ENCODE measurements around the gene GCKR. TPM values are rescaled to one million over a fixed set of nuclear protein-coding genes. Genes with fewer than 3 reads are reported as not detected.
"Not testable (repeated sequence)": the region's sequence is repeated elsewhere in the genome, so short reads cannot be mapped to it uniquely, and the experiment has no call there.

Gene GCKR
- total and polyA plus RNA-seq, 12 donors, result 0.24 to 29.4 (median 7.5) TPM

DNA sequence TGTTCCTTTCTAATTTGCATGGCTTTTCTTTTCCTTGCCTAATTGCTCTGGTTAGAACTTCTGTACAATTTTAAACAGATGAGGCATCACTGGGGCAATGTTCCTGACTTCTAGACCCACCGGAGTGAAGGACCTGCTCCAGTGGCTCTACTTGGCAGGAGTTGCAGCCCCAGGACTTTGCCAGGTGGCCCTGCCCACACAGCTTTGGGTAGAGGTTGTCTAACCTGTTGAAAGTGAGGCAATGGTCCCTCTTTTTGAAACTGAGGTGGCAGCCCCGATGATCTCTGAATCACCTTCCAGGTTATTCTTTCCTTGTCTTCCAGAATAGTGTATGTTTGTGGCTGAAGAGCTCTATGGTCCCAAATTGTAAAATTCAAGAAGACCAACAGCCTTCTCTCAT is 56.3 kb downstream of the GCKR start:
- 80 to 91% (median 85%) methylated on average over 2 of the region's 2 CpGs for WGBS, 4 donors
- TF ChIP-seq, protein P1, sequence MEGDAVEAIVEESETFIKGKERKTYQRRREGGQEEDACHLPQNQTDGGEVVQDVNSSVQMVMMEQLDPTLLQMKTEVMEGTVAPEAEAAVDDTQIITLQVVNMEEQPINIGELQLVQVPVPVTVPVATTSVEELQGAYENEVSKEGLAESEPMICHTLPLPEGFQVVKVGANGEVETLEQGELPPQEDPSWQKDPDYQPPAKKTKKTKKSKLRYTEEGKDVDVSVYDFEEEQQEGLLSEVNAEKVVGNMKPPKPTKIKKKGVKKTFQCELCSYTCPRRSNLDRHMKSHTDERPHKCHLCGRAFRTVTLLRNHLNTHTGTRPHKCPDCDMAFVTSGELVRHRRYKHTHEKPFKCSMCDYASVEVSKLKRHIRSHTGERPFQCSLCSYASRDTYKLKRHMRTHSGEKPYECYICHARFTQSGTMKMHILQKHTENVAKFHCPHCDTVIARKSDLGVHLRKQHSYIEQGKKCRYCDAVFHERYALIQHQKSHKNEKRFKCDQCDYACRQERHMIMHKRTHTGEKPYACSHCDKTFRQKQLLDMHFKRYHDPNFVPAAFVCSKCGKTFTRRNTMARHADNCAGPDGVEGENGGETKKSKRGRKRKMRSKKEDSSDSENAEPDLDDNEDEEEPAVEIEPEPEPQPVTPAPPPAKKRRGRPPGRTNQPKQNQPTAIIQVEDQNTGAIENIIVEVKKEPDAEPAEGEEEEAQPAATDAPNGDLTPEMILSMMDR (IDR thresholded peaks at IDR 0.05), result no peak
- no peak for TF ChIP-seq POLR2A (IDR thresholded peaks at IDR 0.05)
- H3K36me3 ChIP-seq (replicated peaks in 1 of 2), result no peaks in the 10 kb centered on the region
- DNase-seq, result no peak
- H3K4me1 ChIP-seq (replicated peaks in 1 of 2), result no peaks in the 10 kb centered on the region
- H3K9me3 ChIP-seq (replicated peaks in 1 of 3), result no peaks in the 10 kb centered on the region
- intact Hi-C loops (cut with DNase I), result no loop called here
- no peak overlapping the region for H3K4me3 ChIP-seq
- no peak overlapping the region for H3K27ac ChIP-seq
- H3K27me3 ChIP-seq, result no peaks in the 10 kb centered on the region

DNA sequence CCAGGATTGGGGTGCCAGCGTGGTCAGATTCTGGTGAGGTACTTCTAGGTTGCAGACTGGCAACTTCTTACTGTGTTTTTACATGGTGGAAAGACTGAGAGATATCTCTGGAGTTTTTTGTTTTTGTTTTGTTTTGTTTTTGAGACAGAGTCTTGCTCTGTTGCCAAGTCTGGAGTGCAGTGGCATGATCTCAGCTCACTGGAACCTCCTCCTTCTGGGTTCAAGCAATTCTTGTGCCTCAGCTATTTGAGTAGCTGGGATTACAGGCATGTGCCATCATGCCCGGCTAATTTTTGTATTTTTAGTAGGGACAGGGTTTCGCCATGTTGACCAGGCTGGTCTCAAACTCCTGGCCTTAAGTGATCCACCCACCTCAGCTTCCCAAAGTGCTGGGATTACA is 57.8 kb downstream of the GCKR start:
- H3K4me1 ChIP-seq (replicated peaks in 1 of 2); H3K36me3 ChIP-seq (replicated peaks in 1 of 2); H3K27me3 ChIP-seq; DNase-seq; H3K27ac ChIP-seq; intact Hi-C loops (cut with DNase I); H3K9me3 ChIP-seq (replicated peaks in 1 of 3); H3K4me3 ChIP-seq: not testable (repeated sequence)
- WGBS, 4 donors, result 75 to 87% (median 79%) methylated on average over 3 of the region's 3 CpGs

DNA sequence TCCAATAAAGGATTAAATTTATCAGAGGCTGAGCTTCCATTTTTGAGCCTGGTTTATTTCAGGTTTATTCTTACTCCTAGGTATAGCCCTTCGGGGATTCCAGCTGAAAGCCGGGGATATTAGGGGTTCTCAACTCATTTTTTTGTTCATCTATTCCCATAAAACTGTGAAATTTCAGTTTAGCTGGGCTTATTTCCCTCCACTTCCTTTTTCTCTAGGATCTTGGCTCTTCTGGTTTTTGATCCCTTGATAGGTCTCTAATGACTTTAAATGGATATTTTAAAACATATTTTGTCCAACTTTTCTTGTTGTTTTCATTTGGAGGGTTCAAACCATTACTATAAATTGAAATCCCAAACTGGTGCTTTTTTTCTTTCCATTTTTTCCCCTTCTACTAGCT is 62.6 kb downstream of the GCKR start:
- intact Hi-C loops (cut with DNase I), result no loop called here
- H3K4me3 ChIP-seq, result no peak overlapping the region
- no peaks in the 10 kb centered on the region for H3K27me3 ChIP-seq
- H3K4me1 ChIP-seq (replicated peaks in 1 of 2), result no peaks in the 10 kb centered on the region
- TF ChIP-seq POLR2A (IDR thresholded peaks at IDR 0.05), result no peak
- TF ChIP-seq, protein P1 (IDR thresholded peaks at IDR 0.05), result no peak
- no peaks in the 10 kb centered on the region for H3K9me3 ChIP-seq (replicated peaks in 1 of 3)
- H3K27ac ChIP-seq, result no peak overlapping the region
- 77 to 84% (median 80%) methylated on average over 2 of the region's 2 CpGs for WGBS, 4 donors
- H3K36me3 ChIP-seq (replicated peaks in 1 of 2), result no peaks in the 10 kb centered on the region
- DNase-seq, result no peak

DNA sequence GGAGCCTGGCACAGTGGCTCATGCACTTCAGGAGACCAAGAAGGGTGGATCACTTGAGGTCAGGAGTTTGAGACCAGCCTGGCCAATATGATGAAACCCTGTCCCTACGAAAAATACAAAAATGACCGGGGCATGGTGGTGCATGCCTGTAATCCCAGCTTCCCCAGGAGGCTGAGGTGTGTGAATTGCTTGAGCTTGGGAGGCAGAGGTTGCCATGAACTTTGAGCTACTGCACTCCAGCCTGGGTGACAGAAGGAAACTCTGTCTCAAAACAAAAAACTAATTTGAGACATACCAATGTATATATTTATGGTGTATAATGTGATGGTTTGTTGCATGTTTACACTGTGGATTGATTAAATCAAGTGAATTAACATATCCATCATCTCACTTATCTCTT is 64.4 kb downstream of the GCKR start:
- TF ChIP-seq, protein P1 (IDR thresholded peaks at IDR 0.05), result no peak
- no peak for TF ChIP-seq POLR2A (IDR thresholded peaks at IDR 0.05)
- intact Hi-C loops (cut with DNase I), result no loop called here

DNA sequence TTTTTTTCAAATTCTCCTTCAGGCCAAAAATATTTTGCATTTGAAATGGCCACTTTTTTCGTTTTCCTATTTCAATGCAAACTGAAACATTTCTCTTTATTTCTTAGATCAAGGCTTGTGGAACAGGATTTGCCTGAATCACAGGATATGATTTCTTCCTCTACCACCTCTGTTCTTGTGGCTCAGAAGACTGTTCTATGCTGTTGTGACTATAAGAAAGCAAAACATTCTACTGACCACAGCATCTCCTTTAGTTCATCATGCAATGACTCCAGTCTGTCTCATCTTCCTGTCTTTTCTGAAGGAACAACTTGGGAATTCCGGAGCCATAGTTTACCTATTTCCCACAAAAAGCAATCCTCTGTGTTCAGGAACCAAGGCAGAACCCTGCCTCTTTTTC is 70.0 kb downstream of the GCKR start:
- Histone ChIP-seq H3K27ac (no peak overlapping the region), H3K4me3 (no peak overlapping the region), H3K4me1 (replicated peaks in 1 of 2) (no peaks in the 10 kb centered on the region), H3K27me3 (no peaks in the 10 kb centered on the region), H3K36me3 (replicated peaks in 1 of 2) (no peaks in the 10 kb centered on the region), H3K9me3 (replicated peaks in 1 of 3) (no peaks in the 10 kb centered on the region)
- 54 to 63% (median 58%) methylated on average over 2 of the region's 2 CpGs for WGBS, 4 donors
- intact Hi-C loops (cut with DNase I), result no loop called here
- TF ChIP-seq POLR2A (IDR thresholded peaks at IDR 0.05), result no peak
- TF ChIP-seq, protein P1 (IDR thresholded peaks at IDR 0.05), result no peak
- DNase-seq, result no peak

More for the DNA sequence above, 64.4 kb downstream of the GCKR start:
- DNase-seq, result no peak
- Histone ChIP-seq H3K36me3 (replicated peaks in 1 of 2) (no peaks in the 10 kb centered on the region), H3K27me3 (no peaks in the 10 kb centered on the region), H3K27ac (no peak overlapping the region), H3K9me3 (replicated peaks in 1 of 3) (no peaks in the 10 kb centered on the region), H3K4me3 (no peak overlapping the region), H3K4me1 (replicated peaks in 1 of 2) (no peaks in the 10 kb centered on the region)
- 52 to 83% (median 80%) methylated on average over 2 of the region's 2 CpGs for WGBS, 4 donors
